Measurements from ENCODE around the gene MTUS2. TPM values are rescaled to one million over a fixed set of nuclear protein-coding genes. Genes with fewer than 3 reads are reported as not detected.

The MTUS2 gene
- total and polyA plus RNA-seq, 2 experiments from 2014 or later: 3.0 to 4.3 TPM

- Histone ChIP-seq H3K36me3 (replicated peaks; ENCODE audit: insufficient read depth, low read depth) (no peaks in the 10 kb centered on the region), H3K4me3 (no peak overlapping the region), H3K9me2 (replicated peaks; ENCODE audit: insufficient read depth) (no peaks in the 10 kb centered on the region), H3K4me1 (ENCODE audit: insufficient read depth) (peaks cover 12% of the 10 kb centered on the region), H3K9me3 (ENCODE audit: low read depth) (no peaks in the 10 kb centered on the region), H3K27ac (no peak overlapping the region), H3K79me2 (no peaks in the 10 kb centered on the region), H2AFZ (no peak overlapping the region), H3K27me3 (no peaks in the 10 kb centered on the region), H4K20me1 (ENCODE audit: insufficient read depth, poor library complexity, severe bottlenecking) (no peaks in the 10 kb centered on the region), H3K4me2 (no peak overlapping the region)
- TF ChIP-seq EZH2phosphoT487 (IDR thresholded peaks at IDR 0.05; ENCODE audit: low read depth, severe bottlenecking, unreplicated experiment) (no peak), EZH2 (IDR thresholded peaks at IDR 0.05; ENCODE audit: borderline replicate concordance) (no peak), CTCF (IDR thresholded peaks at IDR 0.05; ENCODE audit: poor library complexity) (no peak)
- no peak for DNase-seq (ENCODE audit: low spot score)
- 96% methylated on average over 17 of the region's 17 CpGs for WGBS (ENCODE audit: low lambda C conversion rate, missing lambda C conversion rate)
Measured at GRCh38 chr13:29524176-29524575, 704.0 kb downstream of the MTUS2 start.

GRCh38 chr13:29524641-29525040 is 704.5 kb downstream of the MTUS2 start:
- Histone ChIP-seq H3K27me3 (no peaks in the 10 kb centered on the region), H3K36me3 (replicated peaks; ENCODE audit: insufficient read depth, low read depth) (no peaks in the 10 kb centered on the region), H3K4me3 (no peak overlapping the region), H3K9me2 (replicated peaks; ENCODE audit: insufficient read depth) (no peaks in the 10 kb centered on the region), H3K9me3 (ENCODE audit: low read depth) (no peaks in the 10 kb centered on the region), H2AFZ (no peak overlapping the region), H3K27ac (no peak overlapping the region), H4K20me1 (ENCODE audit: insufficient read depth, poor library complexity, severe bottlenecking) (no peaks in the 10 kb centered on the region), H3K4me1 (ENCODE audit: insufficient read depth) (peaks cover 12% of the 10 kb centered on the region), H3K79me2 (no peaks in the 10 kb centered on the region), H3K4me2 (no peak overlapping the region)
- TF ChIP-seq CTCF (IDR thresholded peaks at IDR 0.05; ENCODE audit: poor library complexity) (no peak), EZH2phosphoT487 (IDR thresholded peaks at IDR 0.05; ENCODE audit: low read depth, severe bottlenecking, unreplicated experiment) (no peak), EZH2 (IDR thresholded peaks at IDR 0.05; ENCODE audit: borderline replicate concordance) (no peak)
- 86% methylated on average over 9 of the region's 9 CpGs for WGBS (ENCODE audit: low lambda C conversion rate, missing lambda C conversion rate)
- DNase-seq (ENCODE audit: low spot score): no peak

- Histone ChIP-seq H3K9me2 (replicated peaks; ENCODE audit: insufficient read depth) (no peaks in the 10 kb centered on the region), H3K36me3 (replicated peaks; ENCODE audit: insufficient read depth, low read depth) (no peaks in the 10 kb centered on the region), H3K4me1 (ENCODE audit: insufficient read depth) (peaks cover 10% of the 10 kb centered on the region), H3K27ac (no peak overlapping the region), H3K27me3 (no peaks in the 10 kb centered on the region), H4K20me1 (ENCODE audit: insufficient read depth, poor library complexity, severe bottlenecking) (no peaks in the 10 kb centered on the region), H3K79me2 (no peaks in the 10 kb centered on the region), H3K4me3 (no peak overlapping the region), H3K4me2 (no peak overlapping the region), H3K9me3 (ENCODE audit: low read depth) (no peaks in the 10 kb centered on the region), H2AFZ (no peak overlapping the region)
- TF ChIP-seq EZH2 (IDR thresholded peaks at IDR 0.05; ENCODE audit: borderline replicate concordance) (no peak), CTCF (IDR thresholded peaks at IDR 0.05; ENCODE audit: poor library complexity) (no peak), EZH2phosphoT487 (IDR thresholded peaks at IDR 0.05; ENCODE audit: low read depth, severe bottlenecking, unreplicated experiment) (no peak)
- no peak for DNase-seq (ENCODE audit: low spot score)
- 96% methylated on average over 7 of the region's 7 CpGs for WGBS (ENCODE audit: low lambda C conversion rate, missing lambda C conversion rate)
Measured at GRCh38 chr13:29525757-29526156, 705.6 kb downstream of the MTUS2 start.

DNA sequence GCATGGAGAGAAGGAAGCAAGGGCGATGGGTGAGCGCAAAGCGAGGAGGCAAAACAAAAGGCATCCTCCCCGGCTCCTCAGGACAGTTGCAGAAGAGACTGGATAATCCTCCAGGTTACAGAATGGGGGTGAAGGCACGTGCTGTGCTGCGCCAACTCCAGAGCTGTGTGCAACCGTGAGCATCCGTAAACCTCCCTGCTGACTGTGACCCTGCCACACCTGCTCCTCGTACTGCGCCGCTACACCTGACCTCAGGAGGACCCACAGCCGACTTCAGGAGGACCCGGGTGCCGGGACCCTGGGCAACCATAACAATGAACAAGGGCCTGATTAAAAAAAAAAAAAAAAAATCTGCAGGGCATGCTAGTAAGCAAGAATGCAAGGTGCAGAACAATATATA is 706.6 kb downstream of the MTUS2 start:
- no peak overlapping the region for H2AFZ ChIP-seq
- DNase-seq (ENCODE audit: low spot score): no peak
- no peak overlapping the region for H3K27ac ChIP-seq
- 96% methylated on average over 14 of the region's 14 CpGs for WGBS (ENCODE audit: low lambda C conversion rate, missing lambda C conversion rate)
- H3K4me3 ChIP-seq: no peak overlapping the region
- H3K9me2 ChIP-seq (replicated peaks; ENCODE audit: insufficient read depth): no peaks in the 10 kb centered on the region
- H3K36me3 ChIP-seq (replicated peaks; ENCODE audit: insufficient read depth, low read depth): no peaks in the 10 kb centered on the region
- H3K9me3 ChIP-seq (ENCODE audit: low read depth): no peaks in the 10 kb centered on the region
- H3K79me2 ChIP-seq: no peaks in the 10 kb centered on the region
- H4K20me1 ChIP-seq (ENCODE audit: insufficient read depth, poor library complexity, severe bottlenecking): no peaks in the 10 kb centered on the region
- H3K4me2 ChIP-seq: no peak overlapping the region
- TF ChIP-seq EZH2phosphoT487 (IDR thresholded peaks at IDR 0.05; ENCODE audit: low read depth, severe bottlenecking, unreplicated experiment): no peak
- TF ChIP-seq EZH2 (IDR thresholded peaks at IDR 0.05; ENCODE audit: borderline replicate concordance): no peak
- no peak for TF ChIP-seq CTCF (IDR thresholded peaks at IDR 0.05; ENCODE audit: poor library complexity)
- H3K27me3 ChIP-seq: no peaks in the 10 kb centered on the region
- H3K4me1 ChIP-seq (ENCODE audit: insufficient read depth): peaks cover 4% of the 10 kb centered on the region

All from hepatocyte (in vitro differentiated cells).